NCI-H1417 treated with DMSO at 0.1 percent for 48 hours (cell line): ENCODE measurements around the gene ANO2.

Experiments
- DNase-seq: peaks from one replicate; lab custom pipeline; 2025; lab: John Stamatoyannopoulos, UW

ANO2 gene

DNA sequence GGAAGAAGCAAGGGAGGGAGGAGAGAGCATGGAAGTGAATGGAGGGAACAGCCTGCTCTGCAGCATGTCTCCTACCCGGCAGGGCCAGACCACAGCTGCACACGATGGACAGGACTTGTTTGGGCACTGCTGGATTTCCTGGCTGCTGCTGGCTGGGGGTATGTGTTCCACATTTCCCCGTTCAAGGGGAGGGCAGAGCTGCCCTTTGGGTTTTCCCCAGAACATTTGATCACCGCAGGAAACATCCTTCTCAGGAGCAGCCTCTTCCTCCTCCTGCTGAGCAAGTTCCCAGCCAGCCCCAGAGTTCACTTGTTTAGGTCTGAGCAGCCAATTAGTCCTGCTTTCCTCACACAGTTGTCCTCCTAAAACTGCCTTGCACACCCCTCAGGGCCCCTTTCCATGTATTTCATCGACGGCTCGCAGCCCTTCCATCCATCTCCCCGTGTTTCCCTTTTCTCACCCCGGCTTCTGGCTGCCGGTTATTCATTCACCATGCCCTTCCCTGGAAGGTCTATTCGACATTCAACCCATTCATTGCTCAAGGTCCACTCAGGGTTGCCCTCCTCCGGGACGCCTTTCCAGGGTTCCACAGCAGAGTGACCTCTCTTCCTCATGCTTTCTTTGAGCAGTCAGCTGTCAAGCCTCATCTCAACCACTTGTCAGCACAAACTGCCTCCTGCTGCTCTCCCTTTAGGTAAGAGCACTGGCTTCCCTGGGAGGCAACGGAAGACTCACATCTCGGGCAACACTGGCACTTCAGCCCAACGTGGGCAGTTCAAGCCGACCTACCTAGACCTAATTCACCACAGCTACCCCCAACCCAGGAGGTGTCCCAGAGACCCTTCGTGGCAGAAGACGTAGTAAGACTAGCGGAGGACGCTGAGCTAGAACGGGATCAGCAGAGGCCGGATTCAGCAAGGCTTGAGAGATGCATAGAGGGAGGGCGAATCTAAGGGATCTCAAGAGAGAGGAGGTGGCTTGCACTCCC lies 20.1 kb upstream of the ANO2 start:
- no peak for DNase-seq

DNA sequence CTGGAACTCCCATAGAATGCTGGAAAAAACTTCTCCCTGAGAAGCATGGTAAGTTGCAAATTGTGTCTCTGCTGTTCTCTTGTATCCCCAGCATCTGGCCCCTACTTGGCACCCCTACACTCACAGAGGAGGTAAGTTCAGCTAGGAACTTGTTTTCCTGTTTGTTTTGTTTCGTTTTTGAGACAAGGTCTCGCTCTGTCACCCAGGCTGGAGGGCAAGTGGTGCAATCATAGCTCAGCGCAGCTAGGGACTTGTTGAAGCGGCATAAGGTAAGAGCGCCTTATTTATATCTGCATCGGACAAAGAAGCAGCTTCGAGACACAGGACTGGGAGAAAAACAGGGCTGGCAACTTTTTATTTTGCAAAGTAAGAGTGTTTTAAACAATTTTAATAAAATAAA lies 18.5 kb upstream of the ANO2 start:
- DNase-seq: no peak

DNA sequence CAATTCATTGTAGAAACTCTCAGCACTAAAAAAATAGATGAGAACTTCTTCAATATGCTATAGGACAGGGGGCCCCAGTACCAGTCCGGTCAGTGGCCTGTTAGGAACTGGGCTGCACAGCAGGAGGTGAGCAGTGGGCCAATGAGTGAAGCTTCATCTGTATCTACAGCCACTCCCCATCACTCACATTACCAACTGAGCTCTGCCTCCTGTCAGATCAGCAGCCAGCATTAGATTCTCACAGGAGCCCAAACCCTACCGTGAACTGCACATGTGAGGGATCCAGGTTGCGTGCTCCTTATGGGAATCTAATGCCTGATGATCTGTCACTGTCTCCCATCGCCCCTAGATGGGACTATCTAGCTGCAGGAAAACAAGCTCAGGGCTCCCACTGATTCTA lies 15.7 kb upstream of the ANO2 start:
- DNase-seq: no peak

DNA sequence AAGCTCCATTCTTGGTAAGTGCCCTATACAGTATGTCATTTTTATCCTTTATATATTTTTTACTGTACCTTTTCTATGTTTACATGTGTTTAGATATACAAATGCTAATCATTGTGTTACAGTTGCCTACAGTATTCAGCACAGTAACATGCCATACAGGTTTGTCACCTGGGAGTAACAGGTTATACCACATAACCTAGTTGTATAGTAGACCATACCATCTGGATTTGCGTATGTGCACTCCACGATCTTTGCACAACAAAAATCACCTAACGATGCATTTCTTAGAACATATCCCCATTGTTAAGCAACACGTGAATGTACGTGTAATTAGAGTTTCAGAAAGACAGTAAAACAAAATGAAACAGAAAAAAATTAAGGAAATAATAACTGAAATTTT lies 11.9 kb upstream of the ANO2 start:
- no peak for DNase-seq

DNA sequence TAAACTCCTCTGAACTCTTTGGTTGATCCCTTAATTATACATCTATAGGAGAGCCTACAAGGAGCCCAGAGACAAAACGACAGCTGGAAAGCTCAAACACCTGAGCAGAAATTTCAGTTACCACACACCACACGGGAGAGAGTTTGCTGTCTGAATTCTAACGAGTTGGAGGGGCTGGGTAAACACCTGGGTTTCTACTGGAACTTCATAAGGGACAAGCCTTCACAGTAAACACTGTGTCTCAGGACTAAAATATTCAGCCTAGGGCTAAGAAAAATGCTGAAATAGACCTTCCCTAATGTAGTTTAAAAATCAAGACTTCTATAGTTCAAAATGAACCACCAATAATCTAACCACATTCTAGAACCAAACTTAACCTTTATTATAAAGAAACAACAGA lies 9.6 kb upstream of the ANO2 start:
- DNase-seq: no peak

DNA sequence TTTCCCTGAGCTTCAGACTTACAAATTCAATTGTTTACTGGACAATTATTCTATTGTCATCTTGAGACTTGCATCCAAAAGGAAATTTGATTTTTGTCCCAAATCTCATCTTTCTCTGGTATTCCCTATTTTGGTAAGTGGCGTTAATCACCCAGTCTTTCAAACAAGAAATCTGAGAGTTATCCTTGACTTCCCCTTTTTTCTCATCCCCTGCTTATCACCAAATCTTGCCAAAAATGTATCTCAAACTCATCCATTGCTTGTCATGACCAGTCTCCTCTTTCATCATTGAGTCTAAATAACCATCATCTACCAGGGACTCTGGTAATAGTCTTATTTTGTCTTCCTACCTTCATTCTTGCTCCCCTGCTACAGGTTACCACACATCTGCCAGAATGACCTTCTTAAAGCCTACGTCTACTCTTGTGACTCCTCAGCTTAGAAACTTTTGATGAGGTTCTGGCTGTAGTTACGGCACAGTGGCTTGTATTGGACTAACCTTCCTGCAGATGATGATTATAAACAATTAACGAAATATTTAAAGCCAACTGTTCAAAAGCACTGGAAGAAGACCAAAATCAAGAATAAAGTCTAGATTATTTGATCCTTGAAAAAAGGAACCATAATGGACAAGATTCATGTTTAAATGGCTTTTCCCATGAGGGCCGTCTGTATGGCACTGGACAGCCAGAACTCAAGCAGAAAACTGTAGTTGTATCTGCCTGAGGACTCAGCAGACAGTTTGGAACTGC lies 9.0 kb upstream of the ANO2 start:
- DNase-seq: no peak

DNA sequence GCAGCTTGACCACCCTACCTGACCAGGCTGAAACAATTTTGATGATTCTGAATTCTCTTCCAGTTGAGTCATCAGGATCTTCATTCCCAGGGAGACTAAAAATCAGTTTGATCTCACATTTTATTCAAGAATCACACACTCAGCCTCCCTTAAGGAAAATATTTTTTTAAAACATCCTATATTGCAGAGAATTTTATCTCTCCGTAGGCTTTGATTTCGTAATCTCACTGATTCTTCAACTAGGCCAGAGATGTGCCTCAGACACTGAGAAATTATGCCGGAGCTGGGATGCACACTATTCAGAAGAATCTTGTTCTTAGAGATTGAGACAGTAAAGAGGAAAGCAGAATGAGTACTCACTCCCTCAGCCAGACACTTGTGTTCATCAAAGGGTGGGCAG lies 7.0 kb upstream of the ANO2 start:
- DNase-seq: no peak

DNA sequence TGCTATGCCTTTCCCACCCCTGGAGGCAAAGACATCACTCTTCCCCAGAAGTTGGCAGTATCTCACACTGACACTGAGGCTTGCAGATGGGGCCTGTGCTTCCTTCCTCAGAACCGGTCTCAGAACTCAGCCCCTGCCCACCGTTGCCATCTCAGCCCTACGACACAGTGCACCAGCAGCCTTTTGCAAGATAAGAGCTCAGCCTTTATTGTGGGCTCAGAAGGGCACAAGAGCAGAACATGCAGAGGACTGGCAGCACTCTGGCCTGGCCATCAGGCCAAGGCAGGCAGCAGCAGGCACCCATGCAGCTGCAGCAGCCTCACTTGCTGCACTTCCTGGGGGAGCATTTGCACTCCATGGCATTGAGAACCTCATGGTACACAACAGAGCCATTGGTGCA lies 3.6 kb upstream of the ANO2 start:
- DNase-seq: no peak

DNA sequence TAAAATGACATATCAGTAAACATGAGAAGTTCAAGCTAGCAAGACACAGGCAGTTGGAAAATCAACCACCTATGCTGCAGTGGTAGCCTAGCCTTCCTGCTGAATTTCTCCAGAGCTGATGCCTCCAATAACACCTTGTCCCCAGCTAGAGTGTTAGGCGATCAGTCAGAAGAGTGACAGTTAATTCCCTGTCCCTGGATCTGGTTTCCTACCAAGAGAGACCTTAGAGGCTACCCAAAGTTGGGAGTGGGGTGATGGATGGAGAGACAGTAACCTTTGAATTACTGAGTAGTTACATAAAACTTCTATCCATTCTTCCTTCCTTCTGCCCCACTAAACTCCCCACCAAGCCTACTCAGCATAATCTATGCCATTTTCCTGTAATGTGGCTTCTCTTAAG lies 1.9 kb upstream of the ANO2 start:
- no peak for DNase-seq

DNA sequence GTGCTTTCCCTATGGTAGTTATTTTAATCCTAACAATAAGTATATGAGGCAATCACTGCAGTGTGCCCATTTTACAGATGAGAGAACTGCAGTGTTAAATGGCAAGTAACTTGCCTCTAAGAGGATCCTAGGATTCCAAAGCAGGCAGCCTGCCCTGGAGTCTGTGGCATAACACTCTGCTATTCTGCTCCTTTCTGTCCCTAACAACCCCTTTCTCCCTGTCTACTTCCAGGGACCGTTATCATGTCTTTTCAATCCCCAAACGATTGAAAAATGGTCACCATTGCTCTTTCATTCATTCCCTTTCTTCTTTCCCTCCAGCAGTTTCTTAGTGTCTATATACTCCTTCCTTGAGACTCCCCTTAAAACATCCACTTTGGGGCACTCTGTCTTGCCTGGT lies 1.3 kb upstream of the ANO2 start:
- DNase-seq: no peak

DNA sequence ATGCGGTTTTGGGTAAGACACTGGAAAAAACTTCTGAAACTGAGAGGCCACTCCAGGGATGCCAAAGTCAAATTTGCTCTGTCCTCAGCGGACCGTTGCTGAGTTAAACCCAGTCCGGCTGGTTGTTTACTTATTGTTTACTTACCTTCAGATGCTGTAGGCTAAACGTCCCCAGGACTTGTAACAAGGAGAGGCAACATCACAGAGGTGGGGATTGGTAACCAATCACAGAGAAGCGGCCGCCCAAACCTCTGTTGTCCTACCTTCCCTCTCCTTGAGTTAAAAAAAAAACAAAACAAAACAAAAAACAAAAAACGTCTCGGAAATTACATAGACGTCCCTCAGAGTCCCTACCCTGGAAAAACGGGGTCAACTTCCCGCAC lies 380 bp downstream of the ANO2 start:
- no peak for DNase-seq

DNA sequence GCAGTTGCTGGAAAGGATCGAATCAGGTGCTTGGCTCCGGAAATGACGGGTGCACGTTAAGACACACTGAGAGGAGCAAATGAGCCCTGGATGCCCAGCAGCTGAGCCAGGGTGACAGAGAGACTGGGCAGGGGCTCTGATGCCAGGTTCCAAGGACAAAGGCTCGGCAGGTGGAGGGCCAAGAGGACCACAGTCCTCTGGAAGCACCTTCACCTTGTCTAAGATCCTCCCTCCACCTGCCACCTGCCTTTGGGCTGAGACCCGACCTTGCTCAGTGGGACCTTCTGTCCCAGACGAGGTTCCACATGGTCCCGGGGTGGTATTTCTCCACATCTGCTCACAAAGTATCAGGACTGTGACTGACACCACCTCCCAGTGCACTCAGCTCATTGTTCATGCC lies 1.0 kb downstream of the ANO2 start:
- no peak for DNase-seq

DNA sequence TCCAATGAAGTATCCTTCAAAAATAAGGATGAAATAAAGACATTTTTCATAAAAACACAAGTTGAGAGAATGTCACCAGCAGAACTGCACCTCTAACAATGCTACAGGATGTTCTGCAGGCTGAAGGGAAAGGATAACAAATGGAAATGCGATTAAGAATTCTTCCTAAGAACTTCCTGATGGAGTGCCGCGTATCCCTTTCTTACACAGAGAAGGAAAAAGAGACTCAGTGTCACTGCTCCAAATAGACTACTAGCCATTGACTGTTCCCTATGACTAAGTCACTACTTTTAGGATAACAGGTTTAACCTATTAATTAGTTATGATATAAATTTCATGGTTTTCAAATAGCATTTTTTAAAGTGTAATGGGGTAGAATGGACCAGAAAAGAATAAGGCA lies 3.2 kb downstream of the ANO2 start:
- DNase-seq: no peak

DNA sequence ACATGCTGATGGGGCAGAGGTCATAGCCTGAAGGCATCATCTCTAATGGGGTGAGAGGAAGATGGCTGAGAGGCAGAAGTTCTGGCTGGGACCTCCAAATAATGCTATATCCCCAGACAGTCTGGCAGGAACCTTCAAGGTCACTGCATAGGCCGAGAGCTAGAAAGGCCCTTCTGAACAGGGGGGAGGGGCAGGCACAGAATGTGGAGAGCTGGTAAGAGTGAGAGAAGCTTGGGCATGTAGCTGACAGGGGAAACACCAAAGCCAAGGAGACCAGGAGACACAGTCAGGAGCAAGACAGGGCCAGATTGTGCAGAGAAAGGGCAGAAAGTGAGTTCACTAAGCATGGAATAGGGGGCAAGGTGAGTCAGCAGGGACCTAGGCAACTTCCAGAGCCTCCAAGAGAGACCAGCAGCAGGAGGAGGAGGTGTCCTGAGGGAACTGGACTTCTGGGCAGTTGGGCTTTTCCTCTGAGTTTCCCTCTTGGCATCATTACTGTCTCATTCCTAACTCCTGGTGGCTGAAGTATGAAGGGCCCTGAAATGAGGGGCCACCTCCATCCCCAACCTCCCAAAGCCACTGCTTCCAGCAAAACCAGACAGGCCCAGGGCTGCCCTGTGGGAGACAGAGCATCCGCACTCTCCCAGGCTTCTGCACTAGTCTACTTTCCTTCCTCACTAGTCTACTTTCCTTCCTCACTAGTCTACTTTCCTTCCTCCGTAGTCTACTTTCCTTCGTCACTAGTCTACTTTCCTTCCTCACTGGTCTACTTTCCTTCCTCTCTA lies 17.1 kb downstream of the ANO2 start:
- DNase-seq: no peak

DNA sequence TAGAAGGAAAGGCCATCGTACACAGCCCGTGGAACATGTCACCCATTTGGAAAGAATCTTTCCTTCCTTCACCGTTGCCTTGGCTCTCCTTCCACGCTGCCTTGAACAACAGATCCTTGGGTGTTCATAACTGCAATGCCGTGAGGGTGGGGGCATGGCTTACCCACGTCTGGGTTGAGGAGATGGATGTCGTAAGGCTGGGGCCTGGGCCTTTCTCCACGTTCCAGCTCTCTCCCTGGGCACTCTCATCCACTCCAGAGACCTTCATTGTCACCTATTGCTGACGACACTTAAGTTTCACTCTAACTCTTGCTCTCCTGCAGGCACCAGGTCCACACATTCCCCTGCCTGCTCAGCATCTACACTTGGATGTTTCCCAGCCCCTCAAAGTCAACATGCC lies 19.4 kb downstream of the ANO2 start:
- no peak for DNase-seq

DNA sequence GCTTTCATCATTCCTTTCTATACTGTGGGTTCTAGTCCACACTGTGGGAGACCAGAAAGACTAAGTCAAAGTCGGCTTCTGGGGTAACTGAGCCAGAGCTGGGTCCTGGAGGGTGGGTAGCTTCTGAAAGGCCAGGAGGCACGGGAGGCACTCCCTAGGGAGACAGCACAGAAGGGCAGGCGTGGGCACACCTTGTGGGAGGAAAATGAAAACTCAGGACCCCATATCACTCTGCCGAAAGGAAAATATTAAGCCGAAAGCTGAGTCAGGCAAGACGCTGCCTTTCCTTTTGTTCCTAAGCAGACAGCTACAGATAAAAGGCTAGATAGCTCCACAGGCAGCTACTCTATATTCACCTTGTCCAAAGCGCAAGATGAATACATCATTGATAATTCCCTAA lies 20.7 kb downstream of the ANO2 start:
- DNase-seq: no peak

DNA sequence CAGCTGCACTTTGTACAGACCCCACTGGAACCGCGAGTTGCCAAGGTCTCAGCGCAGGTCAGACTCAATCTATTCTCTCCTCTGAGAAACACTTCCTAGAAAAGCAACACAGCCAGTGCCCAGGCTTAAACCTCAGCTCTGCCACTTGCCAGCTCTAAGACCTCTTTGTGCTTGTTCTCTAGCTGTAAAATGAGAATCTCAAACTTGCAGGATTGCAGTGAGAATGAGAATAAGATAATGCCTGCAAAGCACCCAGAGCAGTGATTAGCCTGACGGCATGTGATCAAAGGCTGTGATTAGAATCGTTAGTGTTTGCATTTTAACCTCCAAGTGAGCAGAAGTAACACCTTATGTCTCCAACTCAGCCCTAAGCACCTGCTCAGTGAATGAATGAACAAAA lies 21.3 kb downstream of the ANO2 start:
- DNase-seq: no peak

DNA sequence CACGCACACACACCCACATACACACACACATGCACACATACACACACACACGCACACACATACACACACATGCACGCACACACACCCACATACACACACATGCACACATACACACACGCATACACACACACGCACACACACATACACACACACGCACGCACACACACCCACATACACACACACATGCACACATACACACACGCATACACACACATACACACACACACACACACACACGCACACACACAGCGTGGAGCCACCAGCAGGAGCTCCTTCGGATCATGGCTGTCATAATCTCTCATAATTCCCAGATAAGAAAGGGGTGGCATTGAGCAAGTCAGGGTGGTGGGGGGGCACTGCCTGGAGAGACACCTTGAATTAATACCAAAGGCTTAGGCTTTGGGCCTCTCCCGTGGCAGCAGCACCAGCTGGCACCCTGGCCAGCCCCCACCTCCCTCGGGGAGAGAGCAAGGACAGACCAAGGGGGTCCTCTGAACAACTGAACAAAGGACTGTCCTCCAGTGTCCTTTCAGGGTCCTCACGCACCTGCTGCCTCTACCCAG lies 21.9 kb downstream of the ANO2 start:
- no peak for DNase-seq

DNA sequence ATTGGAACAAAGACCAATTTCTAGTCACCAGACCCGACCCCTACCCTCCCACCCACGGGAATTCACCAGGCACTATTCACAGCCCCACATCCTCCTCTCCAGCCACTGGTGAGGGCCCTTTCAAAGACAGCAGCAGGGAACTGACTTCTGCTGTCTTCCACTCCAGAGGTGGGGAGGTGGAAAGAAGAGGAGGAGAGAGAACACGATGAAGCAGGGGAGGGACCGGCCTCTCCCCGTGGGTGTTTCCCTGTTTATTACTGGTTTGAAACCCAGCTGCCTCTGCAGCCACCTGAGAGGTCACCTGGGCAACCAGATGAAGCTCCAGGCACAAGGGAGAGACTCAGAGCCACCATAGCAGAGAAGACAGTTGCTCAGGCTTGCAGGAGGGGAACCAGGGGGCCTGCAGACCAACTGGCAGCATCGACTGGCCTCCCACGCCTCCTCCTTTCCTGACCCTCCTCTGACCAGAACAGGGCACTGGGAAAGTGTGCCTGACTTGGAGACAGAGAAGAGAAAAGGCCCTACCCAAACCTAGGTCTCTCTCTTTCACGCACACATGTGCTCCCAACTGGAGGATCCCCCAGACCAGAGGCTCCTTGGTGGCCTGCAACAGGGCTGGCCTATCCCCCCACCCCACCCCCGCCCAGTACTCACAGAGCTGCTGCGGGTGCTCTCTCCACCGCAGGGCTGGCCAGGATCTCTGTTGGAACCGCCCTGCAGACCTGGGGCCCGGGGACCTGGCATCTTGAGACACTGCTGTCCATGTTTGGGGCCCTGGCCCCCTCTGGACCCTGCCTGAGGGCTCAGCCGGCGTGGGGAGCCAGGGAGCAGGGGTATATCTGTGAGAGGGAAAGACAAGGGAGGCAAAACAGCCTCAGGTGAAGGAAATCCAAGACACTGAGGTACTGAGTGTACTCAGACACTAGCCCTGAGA lies 22.8 kb downstream of the ANO2 start:
- DNase-seq: no peak

DNA sequence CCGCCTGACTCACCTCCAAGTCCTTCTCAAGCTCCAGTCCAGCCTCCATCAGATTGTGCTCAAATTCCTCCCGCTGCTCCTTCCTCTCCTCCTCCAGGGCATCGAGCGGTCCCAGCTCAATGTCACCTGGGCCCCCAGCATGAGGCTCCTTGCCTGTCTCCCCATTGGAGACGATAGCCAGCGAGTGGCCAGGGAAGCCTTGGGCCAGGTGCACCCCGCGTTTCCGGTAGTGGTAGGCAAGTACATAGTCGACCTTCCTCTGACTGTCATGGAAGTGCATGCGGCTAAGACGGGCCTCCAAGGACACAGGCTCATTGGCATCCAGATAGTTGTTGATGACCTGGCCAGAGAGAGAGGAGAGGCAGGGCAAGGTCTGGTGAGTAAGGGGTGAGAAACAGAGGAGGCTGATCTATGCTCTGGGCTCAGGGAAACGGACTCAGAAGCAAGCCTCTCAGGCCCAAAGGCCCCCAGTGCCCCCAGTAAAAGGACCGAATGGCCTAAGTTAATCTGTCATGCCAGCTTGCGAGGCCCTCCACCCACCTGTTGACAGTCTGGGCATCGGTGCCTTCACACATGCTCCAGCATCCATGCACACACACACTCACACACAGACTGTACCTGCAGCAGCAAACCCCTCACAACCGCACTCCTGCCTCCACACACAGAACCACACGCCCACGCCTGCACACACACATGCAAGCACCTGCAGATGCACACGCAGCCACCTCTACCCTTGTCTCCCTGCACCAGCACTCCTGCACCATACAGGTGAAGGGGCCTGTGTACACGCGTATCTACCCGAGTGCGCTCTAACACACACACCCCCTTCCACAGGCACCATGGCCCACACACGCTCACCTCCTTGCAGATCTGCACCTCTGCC lies 23.8 kb downstream of the ANO2 start:
- no peak for DNase-seq
